Measurements from ENCODE around the gene GIGYF2. TPM values are rescaled to one million over a fixed set of nuclear protein-coding genes. Genes with fewer than 3 reads are reported as not detected.

The GIGYF2 gene
- total and polyA plus RNA-seq, 2 experiments from 2014 or later, result 29.8 to 63.6 TPM

GRCh38 chr2:232884001-232884421 is 186.9 kb downstream of the GIGYF2 start:
- Histone ChIP-seq H3K9me3 (ENCODE audit: low read depth) (no peaks in the 10 kb centered on the region), H3K9me2 (replicated peaks; ENCODE audit: insufficient read depth) (no peaks in the 10 kb centered on the region), H3K27ac (no peak overlapping the region), H2AFZ (no peak overlapping the region), H4K20me1 (ENCODE audit: insufficient read depth, poor library complexity, severe bottlenecking) (no peaks in the 10 kb centered on the region), H3K79me2 (no peaks in the 10 kb centered on the region), H3K4me1 (ENCODE audit: insufficient read depth) (no peaks in the 10 kb centered on the region), H3K27me3 (no peaks in the 10 kb centered on the region), H3K36me3 (replicated peaks; ENCODE audit: insufficient read depth, low read depth) (no peaks in the 10 kb centered on the region), H3K4me2 (no peak overlapping the region), H3K4me3 (no peak overlapping the region)
- WGBS (ENCODE audit: low lambda C conversion rate, missing lambda C conversion rate), result 88% methylated on average over 11 of the region's 11 CpGs
- no peak for TF ChIP-seq CTCF (IDR thresholded peaks at IDR 0.05; ENCODE audit: poor library complexity)
- TF ChIP-seq EZH2 (IDR thresholded peaks at IDR 0.05; ENCODE audit: borderline replicate concordance), result no peak
- no peak for TF ChIP-seq EZH2phosphoT487 (IDR thresholded peaks at IDR 0.05; ENCODE audit: low read depth, severe bottlenecking, unreplicated experiment)
- DNase-seq (ENCODE audit: low spot score), result no peak

- no peaks in the 10 kb centered on the region for H3K79me2 ChIP-seq
- no peaks in the 10 kb centered on the region for H3K4me1 ChIP-seq (ENCODE audit: insufficient read depth)
- TF ChIP-seq EZH2 (IDR thresholded peaks at IDR 0.05; ENCODE audit: borderline replicate concordance), result no peak
- no peak for TF ChIP-seq CTCF (IDR thresholded peaks at IDR 0.05; ENCODE audit: poor library complexity)
- no peak for TF ChIP-seq EZH2phosphoT487 (IDR thresholded peaks at IDR 0.05; ENCODE audit: low read depth, severe bottlenecking, unreplicated experiment)
- WGBS (ENCODE audit: low lambda C conversion rate, missing lambda C conversion rate), result 92% methylated on average over 27 of the region's 27 CpGs
- no peak overlapping the region for H3K4me3 ChIP-seq
- H3K4me2 ChIP-seq, result no peak overlapping the region
- H4K20me1 ChIP-seq (ENCODE audit: insufficient read depth, poor library complexity, severe bottlenecking), result no peaks in the 10 kb centered on the region
- no peaks in the 10 kb centered on the region for H3K9me2 ChIP-seq (replicated peaks; ENCODE audit: insufficient read depth)
- no peak for DNase-seq (ENCODE audit: low spot score)
- no peaks in the 10 kb centered on the region for H3K36me3 ChIP-seq (replicated peaks; ENCODE audit: insufficient read depth, low read depth)
- no peak overlapping the region for H3K27ac ChIP-seq
- no peaks in the 10 kb centered on the region for H3K27me3 ChIP-seq
- no peaks in the 10 kb centered on the region for H3K9me3 ChIP-seq (ENCODE audit: low read depth)
- no peak overlapping the region for H2AFZ ChIP-seq
Measured at GRCh38 chr2:232884549-232885263, 187.6 kb downstream of the GIGYF2 start.

GRCh38 chr2:232885264-232885961 is 188.3 kb downstream of the GIGYF2 start:
- no peak for TF ChIP-seq EZH2phosphoT487 (IDR thresholded peaks at IDR 0.05; ENCODE audit: low read depth, severe bottlenecking, unreplicated experiment)
- no peak for TF ChIP-seq EZH2 (IDR thresholded peaks at IDR 0.05; ENCODE audit: borderline replicate concordance)
- no peak for TF ChIP-seq CTCF (IDR thresholded peaks at IDR 0.05; ENCODE audit: poor library complexity)
- H3K4me1 ChIP-seq (ENCODE audit: insufficient read depth), result no peaks in the 10 kb centered on the region
- no peaks in the 10 kb centered on the region for H3K27me3 ChIP-seq
- no peak overlapping the region for H3K4me3 ChIP-seq
- H3K36me3 ChIP-seq (replicated peaks; ENCODE audit: insufficient read depth, low read depth), result no peaks in the 10 kb centered on the region
- DNase-seq (ENCODE audit: low spot score), result no peak
- H3K4me2 ChIP-seq, result no peak overlapping the region
- WGBS (ENCODE audit: low lambda C conversion rate, missing lambda C conversion rate), result 88% methylated on average over 25 of the region's 25 CpGs
- H4K20me1 ChIP-seq (ENCODE audit: insufficient read depth, poor library complexity, severe bottlenecking), result no peaks in the 10 kb centered on the region
- no peak overlapping the region for H2AFZ ChIP-seq
- H3K27ac ChIP-seq, result no peak overlapping the region
- no peaks in the 10 kb centered on the region for H3K9me2 ChIP-seq (replicated peaks; ENCODE audit: insufficient read depth)
- H3K9me3 ChIP-seq (ENCODE audit: low read depth), result no peaks in the 10 kb centered on the region
- no peaks in the 10 kb centered on the region for H3K79me2 ChIP-seq

All from hepatocyte (in vitro differentiated cells).